PC-9 (cell line): ENCODE data around the gene CACNA1B.

ENCODE experiments used
- CTCF ChIP-seq: fragments of 200-600 bp; sonication (generic); conservative IDR thresholded peaks from 2 replicates; pipeline ENCODE4 v1.6.1; 2017; ENCODE audit warnings: mixed run types, antibody characterized with exemption, mild to moderate bottlenecking, moderate library complexity
- EZH2 ChIP-seq: fragments of 200-600 bp; sonication (generic); IDR thresholded peaks from 2 replicates; pipeline ENCODE4 v1.8.0; 2017; ENCODE audit warnings: antibody characterized with exemption, low read depth

- no peak for TF ChIP-seq CTCF
- TF ChIP-seq EZH2, result no peak
Observed at GRCh38 chr9:138073408-138073807, 195.8 kb downstream of the CACNA1B start.
